ENCODE results near the gene CD164.

- TF ChIP-seq CTCF (IDR thresholded peaks at IDR 0.05; ENCODE audit: extremely low read depth in 1 of 2, insufficient read depth in 1 of 2, low read depth in 1 of 2, low read length in 2 of 2) (no peak), EZH2 (IDR thresholded peaks at IDR 0.05; ENCODE audit: borderline replicate concordance, low read depth, low read length, severe bottlenecking) (no peak), MYC (IDR thresholded peaks at IDR 0.05; ENCODE audit: low read depth, low read length) (no peak), POLR2A (IDR thresholded peaks at IDR 0.05; ENCODE audit: low read depth, low read length) (no peak), POLR2AphosphoS5 (IDR thresholded peaks at IDR 0.05; ENCODE audit: insufficient read depth, low read depth, low read length) (no peak), FOS (IDR thresholded peaks at IDR 0.05; ENCODE audit: borderline replicate concordance, insufficient read depth, low read length) (no peak)
- TF ChIP-seq, protein P1, sequence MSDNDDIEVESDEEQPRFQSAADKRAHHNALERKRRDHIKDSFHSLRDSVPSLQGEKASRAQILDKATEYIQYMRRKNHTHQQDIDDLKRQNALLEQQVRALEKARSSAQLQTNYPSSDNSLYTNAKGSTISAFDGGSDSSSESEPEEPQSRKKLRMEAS (IDR thresholded peaks at IDR 0.05; ENCODE audit: insufficient read depth, insufficient read length) = no peak
These were observed 53.6 kb downstream of the CD164 start for GRCh38 chr6:109328629-109329028.

All from endothelial cell of umbilical vein (primary cell).